ENCODE results near the gene FBXL19.

FBXL19 gene

GRCh38 chr16:30987581-30988190, 64.3 kb downstream of the FBXL19 start:
- DNase-seq = no peak

GRCh38 chr16:30989469-30990047, 66.2 kb downstream of the FBXL19 start:
- no peak for DNase-seq

- no peak for DNase-seq
Observed at GRCh38 chr16:30990105-30990504, 66.7 kb downstream of the FBXL19 start.

- DNase-seq = no peak
Observed at GRCh38 chr16:30991052-30991451, 67.7 kb downstream of the FBXL19 start.

- DNase-seq = no peak
Observed at GRCh38 chr16:30992276-30992780, 69.0 kb downstream of the FBXL19 start.

- no peak for DNase-seq
Observed at GRCh38 chr16:30992931-30993816, 69.8 kb downstream of the FBXL19 start.

GRCh38 chr16:30995927-30996323, 72.6 kb downstream of the FBXL19 start:
- DNase-seq = no peak

GRCh38 chr16:30996324-30996984, 73.1 kb downstream of the FBXL19 start:
- no peak for DNase-seq

- peak; percentile 81 for DNase-seq
Observed at GRCh38 chr16:30996985-30997724, 73.8 kb downstream of the FBXL19 start.

GRCh38 chr16:30997725-30998711, 74.6 kb downstream of the FBXL19 start:
- DNase-seq = no peak

All from effector CD8-positive, alpha-beta T cell (primary cell).